HepG2 (cell line): ENCODE data around the gene KRTAP12-3. TPM values are rescaled to one million over a fixed set of nuclear protein-coding genes. Genes with fewer than 3 reads are reported as not detected.
"Not testable (repeated sequence)": the region's sequence is repeated elsewhere in the genome, so short reads cannot be mapped to it uniquely, and the experiment has no call there.

ENCODE experiments used
- ATAC-seq: fragments of 200-7000 bp; cut with Tn5 transposase; 3 replicates; pipeline ENCODE4 v1.9.1; 2020; ENCODE audit warnings: mild to moderate bottlenecking, moderate library complexity
- BruUV-seq: library from RNA; stranded (reverse); fragments of 400-500 nt; replicated peaks from 2 replicates; lab custom pipeline; 2021; lab: Mats Ljungman, UMichigan
- CTCF ChIA-PET: fragments of 300-600 bp; formaldehyde crosslinking; extraction: SDS; loops from one replicate; lab custom pipeline; 2021; ENCODE audit warnings: low total read pairs, inconsistent platforms, low intra/inter-chr PET ratio; lab: Yijun Ruan, JAX
- POLR2A ChIA-PET: fragments of 350-600 bp; sonication (Branson Sonifier 250); formaldehyde crosslinking; loops from one replicate; lab custom pipeline; 2020; ENCODE audit warnings: antibody characterized with exemption, inconsistent platforms; lab: Yijun Ruan, JAX
- DNase-seq: peaks from one replicate; pipeline ENCODE4 v3.0.0-alpha.2; 2015; ENCODE audit warnings: low spot score
- FAIRE-seq: peaks from 3 replicates; lab custom pipeline; 2011; peaks lifted over from hg19 to GRCh38; lab: Jason Lieb, UNC
- H2AFZ ChIP-seq: one replicate; pipeline ENCODE4 v1.6.1; 2011; ENCODE audit warnings: low read length, inconsistent platforms
- H3K27ac ChIP-seq: fragments of 300-600 bp; 3 replicates; pipeline ENCODE4 v1.8.0; 2011; ENCODE audit warnings: mixed run types, mild to moderate bottlenecking, mixed read lengths, low read length, inconsistent platforms; ENCODE audit not compliant: insufficient read depth; ENCODE audit errors: extremely low read length
- H3K27me3 ChIP-seq, 2 experiments: fragments of 200-600 bp in 1 of 2; 2 replicates in 1 of 2; 3 replicates in 1 of 2; pipeline versions ENCODE4 v1.6.0 to v1.8.0; 2011; ENCODE audit warnings: low read length in 2 of 2, mild to moderate bottlenecking in 2 of 2, moderate library complexity in 2 of 2, inconsistent platforms in 1 of 2; ENCODE audit not compliant: insufficient read depth in 2 of 2, control insufficient read depth in 1 of 2
- H3K36me3 ChIP-seq, 2 experiments: fragments of 200-600 bp in 1 of 2; replicated peaks in 1 of 2; 2 replicates in 1 of 2; 3 replicates in 1 of 2; pipeline versions ENCODE4 v1.5.1 to v1.8.0; 2011; ENCODE audit warnings: low read length in 2 of 2, inconsistent platforms in 1 of 2; ENCODE audit not compliant: insufficient read depth in 2 of 2, control insufficient read depth in 1 of 2
- H3K4me1 ChIP-seq: 2 replicates; pipeline ENCODE4 v1.5.1; 2012; ENCODE audit warnings: low read length, inconsistent platforms; ENCODE audit not compliant: insufficient read depth
- H3K4me2 ChIP-seq: 2 replicates; pipeline ENCODE4 v1.6.0; 2011; ENCODE audit warnings: low read depth, low read length, inconsistent platforms
- H3K4me3 ChIP-seq, 3 experiments: fragments of 200-600 bp in 1 of 3; sonication (generic), shearing (Covaris generic) in 1 of 3; replicated peaks in 1 of 3; 2 replicates each; pipeline ENCODE4 v1.5.1; 2011 to 2016; ENCODE audit warnings: low read length in 3 of 3, inconsistent platforms in 2 of 3, low read depth in 2 of 3, mild to moderate bottlenecking in 2 of 3, control low read depth in 1 of 3, mixed read lengths in 1 of 3; ENCODE audit not compliant: insufficient read depth in 1 of 3
- H3K79me2 ChIP-seq: one replicate; pipeline ENCODE4 v1.6.1; 2011; ENCODE audit warnings: low read length, inconsistent platforms; ENCODE audit not compliant: insufficient read depth
- H3K9ac ChIP-seq: 2 replicates; pipeline ENCODE4 v1.6.0; 2011; ENCODE audit warnings: mild to moderate bottlenecking, low read depth, low read length, inconsistent platforms; ENCODE audit not compliant: insufficient read depth
- H3K9me3 ChIP-seq: 2 replicates; pipeline ENCODE4 v1.5.1; 2012; ENCODE audit warnings: mild to moderate bottlenecking, low read length
- H4K20me1 ChIP-seq: 2 replicates; pipeline ENCODE4 v1.6.0; 2011; ENCODE audit warnings: inconsistent platforms, mild to moderate bottlenecking, low read length, moderate library complexity; ENCODE audit not compliant: insufficient read depth
- ADNP ChIP-seq: sonication (generic); formaldehyde crosslinking; IDR thresholded peaks from 2 replicates; pipeline ENCODE4 v1.4.0; 2020; ENCODE audit warnings: missing genetic modification reagents
- ATF7-NPFF ChIP-seq: sonication (generic); formaldehyde crosslinking; IDR thresholded peaks from 2 replicates; pipeline ENCODE4 v1.8.1; 2023; ENCODE audit warnings: mild to moderate bottlenecking, low read depth, missing genetic modification reagents, moderate library complexity
- BCLAF1 ChIP-seq: fragments of 450-650 bp; IDR thresholded peaks from 2 replicates; pipeline ENCODE4 v1.6.1; 2017; ENCODE audit warnings: mild to moderate bottlenecking
- FOXC1 ChIP-seq: sonication (generic); formaldehyde crosslinking; IDR thresholded peaks from 2 replicates; pipeline ENCODE4 v1.8.0; 2022; ENCODE audit warnings: mild to moderate bottlenecking, missing genetic modification reagents, borderline replicate concordance
- HIVEP1 ChIP-seq: sonication (generic); formaldehyde crosslinking; IDR thresholded peaks from 2 replicates; pipeline ENCODE4 v1.4.0; 2020; ENCODE audit warnings: mild to moderate bottlenecking, missing genetic modification reagents
- THAP8 ChIP-seq: sonication (generic); formaldehyde crosslinking; IDR thresholded peaks from 2 replicates; pipeline ENCODE4 v1.5.1; 2020; ENCODE audit warnings: missing genetic modification reagents, mild to moderate bottlenecking, borderline replicate concordance
- ZFP91 ChIP-seq: sonication (generic); formaldehyde crosslinking; IDR thresholded peaks from 2 replicates; pipeline ENCODE4 v1.9.0; 2022; ENCODE audit warnings: missing genetic modification reagents, mild to moderate bottlenecking, borderline replicate concordance
- ZMYM3 ChIP-seq: sonication (generic); formaldehyde crosslinking; IDR thresholded peaks from 2 replicates; pipeline ENCODE4 v1.5.1; 2020; ENCODE audit warnings: mild to moderate bottlenecking, missing genetic modification reagents
- ZNF333 ChIP-seq: sonication (generic); formaldehyde crosslinking; IDR thresholded peaks from 2 replicates; pipeline ENCODE4 v1.4.0; 2020; ENCODE audit warnings: mild to moderate bottlenecking, missing genetic modification reagents, borderline replicate concordance
- ZNF768 ChIP-seq: sonication (generic); formaldehyde crosslinking; IDR thresholded peaks from 2 replicates; pipeline ENCODE4 v1.4.0; 2020; ENCODE audit warnings: missing genetic modification reagents
- ZNF776 ChIP-seq: sonication (generic); formaldehyde crosslinking; IDR thresholded peaks from 2 replicates; pipeline ENCODE4 v1.4.0; 2020; ENCODE audit warnings: mild to moderate bottlenecking, missing genetic modification reagents
- WGBS: methylation state at CpG from one replicate; pipeline ENCODE4 v1.1.6; 2017; ENCODE audit warnings: low lambda C conversion rate; 5-methylcytosine and 5-hydroxymethylcytosine counted together
- in situ Hi-C: cut with HindIII; loops from 2 replicates; pipeline ENCODE4 v1.10.0; 2017; ENCODE audit warnings: low pct_unique_long_range_greater_than_20kb; ENCODE audit not compliant: extremely low pct_ligation_motif_present
- intact Hi-C: fragments of 100-400 bp; cut with micrococcal nuclease; formaldehyde crosslinking; loops from one replicate; pipeline ENCODE4 v1.10.0; 2022; ENCODE audit not compliant: unreplicated experiment
- polyA plus RNA-seq, 8 experiments: library from polyadenylated mRNA; depleted of rRNA in 3 of 8; stranded (reverse) in 7 of 8; unstranded in 1 of 8; fragments of >200 nt; fragmentation: Illumina TruSeq in 4 of 8; extraction: Trizol in 4 of 8; gene quantifications; 2 replicates each; pipeline versions ENCODE4 v1.2.1 to v1.2.3, GENCODE V29; 2011 to 2016; ENCODE audit warnings: low read depth in 4 of 8, missing spikeins in 1 of 8, mixed read lengths in 1 of 8; ENCODE audit not compliant: insufficient read depth in 1 of 8
- total RNA-seq, 5 experiments: library from RNA; depleted of rRNA; stranded (reverse); fragments of >200 nt; fragmentation: Illumina TruSeq; extraction: Trizol; gene quantifications; 2 replicates each; pipeline ENCODE4 v1.2.3, GENCODE V29; 2016; ENCODE audit warnings: low read depth in 1 of 5

The KRTAP12-3 gene
- total and polyA plus RNA-seq, 2 of the 13 experiments (the other 11 are each of a cell fraction or from before 2014, with no cell fraction given): not detected

GRCh38 chr21:44696572-44696971 is 38.8 kb downstream of the KRTAP12-3 start:
- Histone ChIP-seq H3K4me1 (peaks cover 65% of the 10 kb centered on the region), H3K4me2 (no peak overlapping the region), H3K9ac (no peak overlapping the region), H3K27me3 (peaks cover 0 to 2% of the 10 kb centered on the region in 2 experiments; a peak in 1 of 5 replicates), H3K9me3 (peaks cover 16% of the 10 kb centered on the region)
- TF ChIP-seq FOXC1 (no peak), BCLAF1 (no peak)
- TF ChIP-seq, all 625 proteins: peak for 0
- no peak for ATAC-seq
- BruUV-seq: no TSS peak
- no peaks in the 10 kb centered on the region for H3K36me3 ChIP-seq
- no peak for DNase-seq
- no peak overlapping the region for H3K4me3 ChIP-seq
- POLR2A ChIA-PET: no interaction called here
- in situ Hi-C loops: no loop called here
- no peaks in the 10 kb centered on the region for H4K20me1 ChIP-seq
- 56% methylated on average over 4 of the region's 10 CpGs for WGBS
- no peak for FAIRE-seq
- intact Hi-C loops: loop anchor here (10.0 kb wide), 1 partner anchor 62 kb away; the partner anchor contains the start of gene KRTAP10-10
- CTCF ChIA-PET: no interaction called here
- no peak overlapping the region for H2AFZ ChIP-seq
- H3K27ac ChIP-seq: no peak overlapping the region
- no peaks in the 10 kb centered on the region for H3K79me2 ChIP-seq

- FAIRE-seq, CTCF ChIA-PET: not testable (repeated sequence)
- TF ChIP-seq HIVEP1 (0 out of 2 replicates have a peak, but pooled peaks have one; percentile 42), ATF7-NPFF (CRISPR knock-in tag) (peak; percentile 43; the same call in 1 of the 2 replicates), THAP8 (CRISPR knock-in tag) (0 out of 2 replicates have a peak, but pooled peaks have one; percentile 29), ZNF333 (CRISPR knock-in tag) (0 out of 2 replicates have a peak, but pooled peaks have one; percentile 25), ZFP91 (0 out of 2 replicates have a peak, but pooled peaks have one; percentile 48), ZMYM3 (peak; percentile 99), ZNF776 (CRISPR knock-in tag) (0 out of 2 replicates have a peak, but pooled peaks have one; percentile 40), ZNF768 (CRISPR knock-in tag) (peak; percentile 86), ADNP (peak; percentile 66; the same call in 1 of the 2 replicates)
These were observed 39.6 kb downstream of the KRTAP12-3 start, which contains the start of gene KRTAP10-12 for GRCh38 chr21:44697172-44697810. KRTAP10-12 (plus strand) TSS chr21:44697172; CDS start chr21:44697202, 30 bp downstream.

More at GRCh38 chr21:44697172-44697810, 39.6 kb downstream of the KRTAP12-3 start, which contains the start of gene KRTAP10-12:
- in situ Hi-C loops, H4K20me1 ChIP-seq, H3K36me3 ChIP-seq, DNase-seq, POLR2A ChIA-PET, BruUV-seq, H2AFZ ChIP-seq, H3K27me3 ChIP-seq, ATAC-seq, H3K79me2 ChIP-seq: not testable (repeated sequence)
- intact Hi-C loops: loop anchor here (10.0 kb wide), 1 partner anchor 62 kb away; the partner anchor contains the start of gene KRTAP10-10
- Histone ChIP-seq H3K4me3 (peak within 1 kb of the TSS; percentile 40 to 68 (median 44); a peak in 5 of 6 replicates), H3K9ac (peak within 1 kb of the TSS; percentile 40), H3K4me2 (peak within 1 kb of the TSS; percentile 80), H3K9me3 (peaks cover 16% of the 10 kb centered on the region), H3K4me1 (peaks cover 72% of the 10 kb centered on the region), H3K27ac (peak within 1 kb of the TSS; percentile 35)
- 66% methylated on average over 12 of the region's 21 CpGs for WGBS
